GM12891 (cell line): ENCODE data around the gene MRGPRG.

Experiments used
- DNase-seq: peaks from one replicate; pipeline ENCODE4 v3.0.0; 2011; ENCODE audit warnings: low spot score; ENCODE audit not compliant: insufficient read length
- FAIRE-seq: peaks from 2 replicates; lab custom pipeline; 2011; peaks lifted over from hg19 to GRCh38; lab: Jason Lieb, UNC
- PAX5 ChIP-seq: IDR thresholded peaks from 2 replicates; pipeline ENCODE4 v1.6.1; 2011; ENCODE audit warnings: low read length, moderate library complexity, mild to moderate bottlenecking; ENCODE audit not compliant: insufficient read depth, severe bottlenecking
- POLR2A ChIP-seq: IDR thresholded peaks from 2 replicates; pipeline ENCODE4 v1.6.1; 2011; ENCODE audit warnings: low read depth, low read length, control low read depth
- POLR2AphosphoS5 ChIP-seq: IDR thresholded peaks from 2 replicates; pipeline ENCODE4 v1.6.1; 2011; ENCODE audit warnings: low read depth, low read length, control low read depth
- POU2F2 ChIP-seq: IDR thresholded peaks from 2 replicates; pipeline ENCODE4 v1.6.1; 2011; ENCODE audit warnings: low read depth, mild to moderate bottlenecking, control low read depth, low read length, moderate library complexity
- SPI1 ChIP-seq: IDR thresholded peaks from 2 replicates; pipeline ENCODE4 v1.6.1; 2011; ENCODE audit warnings: low read depth, low read length, control low read depth
- TAF1 ChIP-seq: IDR thresholded peaks from 2 replicates; pipeline ENCODE4 v1.6.1; 2011; ENCODE audit warnings: low read depth, low read length, control low read depth

Gene MRGPRG

DNA sequence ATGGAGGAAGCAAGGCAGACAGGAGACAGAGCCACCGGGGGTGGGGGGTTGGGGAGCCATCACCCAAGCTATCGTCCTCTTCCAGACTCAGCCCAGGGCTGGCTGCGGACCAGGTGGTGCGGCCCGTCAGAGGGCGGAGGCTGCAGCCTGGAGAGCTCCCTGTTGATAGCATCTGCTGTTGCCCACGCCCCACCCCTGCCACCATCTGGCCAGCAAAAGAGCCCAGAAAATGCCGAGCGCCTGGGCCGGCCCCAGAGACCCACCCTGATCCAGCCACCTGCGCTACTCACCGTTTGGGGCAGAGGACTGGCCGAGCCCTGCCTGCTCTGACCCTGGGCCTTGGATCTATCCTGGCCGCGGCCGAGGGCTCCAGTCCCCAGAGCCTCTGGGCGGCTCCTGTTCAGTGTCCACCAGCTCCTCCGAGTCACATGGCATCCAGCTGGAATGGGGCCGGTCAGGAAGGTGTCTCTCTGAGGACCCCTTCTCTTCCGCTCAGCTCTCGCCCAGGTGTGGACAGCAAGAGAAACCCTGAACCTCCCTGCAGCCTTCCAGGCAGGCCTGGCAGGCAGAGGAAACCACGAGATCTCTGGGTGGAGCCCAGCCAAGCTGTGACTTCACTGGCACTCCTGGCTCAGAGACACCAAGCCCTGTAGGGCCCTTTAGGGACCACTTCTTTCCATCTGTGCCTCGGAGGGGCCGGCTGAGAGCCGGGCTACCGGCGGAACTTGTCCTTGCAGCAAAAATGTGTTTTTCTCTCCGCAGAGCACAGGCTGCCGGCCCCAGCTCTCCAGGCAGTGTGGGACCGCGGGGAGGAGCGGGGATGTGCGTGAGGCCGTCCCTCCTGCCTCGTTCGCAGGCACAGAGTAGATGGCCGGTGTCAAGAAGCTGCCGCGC lies 13.5 kb upstream of the MRGPRG start, which contains the start of gene MRGPRE:
MRGPRE (minus strand) TSS at position 567 of the 894 bp plus-strand sequence. CDS start 3,618 bp downstream, outside the sequence.
- TF ChIP-seq POLR2A (no peak), PAX5 (no peak), POLR2AphosphoS5 (no peak), POU2F2 (no peak), TAF1 (no peak), SPI1 (no peak)
- no peak for FAIRE-seq
- DNase-seq = no peak

DNA sequence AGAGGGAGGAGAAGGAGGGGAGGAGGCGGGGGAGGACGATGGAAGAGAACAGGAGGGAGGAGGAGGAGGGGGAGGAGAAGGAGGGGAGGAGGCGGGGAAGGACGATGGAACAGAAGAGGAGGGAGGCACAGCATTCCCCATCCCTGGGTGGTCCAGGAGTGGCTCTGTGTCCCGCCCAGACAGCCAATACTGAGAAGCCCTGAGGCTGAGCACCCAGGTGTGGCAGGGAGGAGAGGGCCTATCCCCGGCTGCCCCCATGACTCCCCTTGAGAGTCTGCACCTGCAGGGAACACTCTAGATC lies 12.9 kb upstream of the MRGPRG start:
- FAIRE-seq (no peak), DNase-seq (no peak)
- TF ChIP-seq SPI1 (no peak), POLR2AphosphoS5 (no peak), POU2F2 (no peak), TAF1 (no peak), PAX5 (no peak), POLR2A (no peak)

DNA sequence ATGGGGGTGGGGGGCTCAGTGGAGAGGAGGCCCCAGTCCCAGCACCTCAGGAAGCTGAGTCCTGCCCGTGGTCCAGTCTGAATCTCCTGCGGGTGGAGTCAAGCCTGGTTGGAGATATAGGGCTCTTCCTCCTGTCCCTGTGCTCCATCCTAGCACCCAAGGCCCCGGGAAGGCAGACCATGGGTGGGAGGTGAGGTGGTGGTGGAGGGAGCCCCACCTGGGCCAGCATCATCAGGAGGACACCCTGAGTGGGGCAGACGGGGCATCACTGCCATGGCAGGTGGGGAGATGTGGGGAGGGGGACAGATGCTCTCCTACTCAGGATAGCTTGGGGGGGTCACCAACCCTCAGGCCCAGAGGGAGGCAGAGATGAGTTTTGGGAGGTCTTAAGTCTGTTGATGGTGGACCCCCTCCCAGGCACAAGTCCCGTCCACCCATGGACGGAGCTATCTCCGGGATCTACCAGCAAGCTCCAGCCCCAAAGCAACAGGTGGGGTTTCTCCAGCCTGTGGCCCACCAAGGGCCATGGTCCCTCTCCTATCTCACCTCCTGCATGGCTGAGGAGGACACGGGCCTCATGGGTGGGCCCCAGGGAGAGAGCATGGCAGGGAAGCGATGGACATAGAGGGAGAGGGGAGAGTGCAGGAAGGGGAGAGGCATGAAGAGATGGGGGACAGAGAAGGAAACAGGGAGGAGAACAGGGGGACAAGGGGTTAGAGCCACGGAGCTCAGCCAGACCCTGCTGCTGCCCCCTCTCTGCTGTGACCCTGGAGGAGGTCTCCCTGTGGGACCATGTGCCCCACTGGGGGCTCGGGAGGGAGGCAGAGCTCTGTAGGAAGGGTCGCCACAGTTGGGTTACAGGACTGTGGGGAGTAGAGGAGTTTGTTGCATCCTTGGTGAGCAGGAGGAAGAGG lies 12.3 kb upstream of the MRGPRG start:
- DNase-seq = no peak
- no peak for TF ChIP-seq PAX5
- TF ChIP-seq SPI1 = no peak
- TF ChIP-seq POU2F2 = no peak
- no peak for TF ChIP-seq POLR2AphosphoS5
- no peak for TF ChIP-seq POLR2A
- TF ChIP-seq TAF1 = no peak
- FAIRE-seq = no peak

DNA sequence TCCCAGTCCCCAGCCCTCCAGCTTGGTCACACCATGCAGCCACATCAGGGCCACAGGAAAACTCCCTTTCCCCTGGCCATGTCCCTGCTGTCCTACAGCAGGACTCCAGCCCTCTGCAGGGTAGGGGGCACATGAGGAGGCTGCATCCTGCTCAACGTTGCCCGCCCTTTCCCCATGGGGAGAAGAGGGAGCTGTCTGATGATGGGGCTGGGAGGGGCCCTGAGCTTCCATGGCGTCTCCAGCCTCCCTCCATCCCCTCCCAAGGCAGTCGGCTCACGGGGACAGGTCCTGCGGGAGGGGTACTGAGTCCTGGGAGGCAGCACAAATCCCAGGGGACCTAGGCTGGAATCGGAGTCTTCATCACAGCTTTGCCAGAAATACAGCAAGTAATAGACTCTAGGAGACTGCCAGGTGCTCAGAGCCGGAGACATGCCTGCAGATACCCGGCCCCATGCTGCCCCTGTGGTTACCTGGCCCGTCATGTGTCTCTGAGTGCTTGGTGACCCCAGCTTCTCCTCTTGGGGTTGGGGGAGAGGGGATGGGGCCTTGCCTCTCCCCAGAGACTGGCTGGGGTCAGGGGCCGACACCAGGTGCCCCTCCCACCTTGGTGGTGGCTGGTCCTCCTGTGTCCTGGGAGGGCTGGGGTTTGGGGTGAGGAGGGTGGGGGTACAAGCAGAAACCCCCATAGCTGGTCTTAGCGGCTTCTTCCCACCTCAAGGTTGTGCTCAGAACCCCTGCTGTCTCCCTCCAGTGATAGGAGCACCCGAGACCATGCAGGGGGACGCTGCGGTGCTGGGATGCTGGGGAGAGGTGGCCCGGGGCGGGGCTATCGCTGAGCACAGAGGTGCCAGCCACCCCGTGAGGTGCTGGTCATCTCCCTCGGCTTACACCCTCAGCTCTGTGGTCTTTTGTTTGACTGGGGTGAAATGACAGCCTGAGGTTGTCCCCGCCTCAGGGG lies 11.3 kb upstream of the MRGPRG start:
- TF ChIP-seq POLR2AphosphoS5 (no peak), POLR2A (no peak), TAF1 (no peak), SPI1 (no peak), POU2F2 (no peak), PAX5 (no peak)

DNA sequence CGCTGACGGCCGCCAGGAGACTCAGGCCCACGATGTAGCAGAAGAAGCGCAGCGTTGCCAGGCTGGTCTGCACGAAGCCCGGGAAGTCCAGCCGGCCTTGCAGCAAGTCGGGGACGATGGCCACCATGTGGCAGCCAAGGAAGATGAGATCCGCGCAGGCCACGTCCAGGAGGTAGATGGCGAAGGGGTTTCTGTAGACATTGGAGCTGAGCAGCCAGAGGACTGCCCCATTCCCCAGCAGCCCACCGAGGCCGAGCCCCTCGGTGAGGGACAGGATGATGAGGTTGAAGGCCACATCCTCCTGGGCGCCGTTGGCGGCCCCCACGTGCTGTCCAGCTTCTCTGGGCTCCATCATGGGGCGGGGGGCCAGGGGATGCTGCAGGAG lies 9.8 kb upstream of the MRGPRG start:
- DNase-seq (no peak), FAIRE-seq (no peak)
- TF ChIP-seq POU2F2 (no peak), SPI1 (no peak), PAX5 (no peak), TAF1 (no peak), POLR2A (no peak), POLR2AphosphoS5 (no peak)

More for the DNA sequence above, 11.3 kb upstream of the MRGPRG start:
- DNase-seq (no peak), FAIRE-seq (no peak)

DNA sequence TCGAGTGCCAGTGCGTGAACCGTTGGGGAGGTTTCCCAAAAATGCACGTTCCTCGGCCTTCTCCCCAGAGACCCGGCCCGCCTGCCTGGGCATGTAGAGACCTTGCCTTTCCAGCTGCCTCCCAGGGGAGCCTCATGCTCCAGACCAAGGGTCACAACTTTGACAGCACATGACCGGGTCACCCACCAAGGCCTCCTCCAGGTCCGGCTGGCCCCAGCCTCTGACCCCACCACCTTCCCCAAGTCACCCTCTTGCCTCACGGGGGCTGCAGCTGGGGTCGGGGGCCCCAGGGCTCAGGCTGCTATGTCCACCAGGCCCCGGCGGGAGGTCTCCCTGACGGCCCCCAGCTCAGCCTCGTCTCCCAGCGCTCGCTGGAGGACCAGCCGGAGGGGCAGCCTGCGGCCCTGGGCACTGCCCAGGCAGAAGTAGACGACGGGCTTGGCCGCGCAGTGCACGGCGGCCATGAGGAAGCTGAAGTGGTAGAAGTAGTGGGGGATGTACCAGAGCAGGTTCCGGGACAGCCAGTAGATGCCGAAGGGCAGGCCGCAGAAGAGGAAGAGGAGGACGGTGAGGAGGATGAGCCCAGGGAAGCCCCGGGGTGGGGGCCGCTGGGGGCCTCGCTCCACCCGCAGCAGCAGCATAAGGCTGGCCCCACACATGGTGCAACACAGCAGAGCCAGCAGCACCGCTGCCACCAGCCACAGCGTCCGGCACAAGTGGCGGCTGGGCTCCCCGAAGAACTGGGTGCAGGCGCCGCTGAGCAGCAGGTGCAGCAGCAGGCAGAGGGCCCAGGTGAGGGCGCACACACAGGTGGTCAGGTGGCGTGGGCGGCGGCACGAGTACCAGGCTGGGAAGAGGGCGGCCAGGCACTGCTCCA lies 9.2 kb upstream of the MRGPRG start:
- FAIRE-seq = no peak

DNA sequence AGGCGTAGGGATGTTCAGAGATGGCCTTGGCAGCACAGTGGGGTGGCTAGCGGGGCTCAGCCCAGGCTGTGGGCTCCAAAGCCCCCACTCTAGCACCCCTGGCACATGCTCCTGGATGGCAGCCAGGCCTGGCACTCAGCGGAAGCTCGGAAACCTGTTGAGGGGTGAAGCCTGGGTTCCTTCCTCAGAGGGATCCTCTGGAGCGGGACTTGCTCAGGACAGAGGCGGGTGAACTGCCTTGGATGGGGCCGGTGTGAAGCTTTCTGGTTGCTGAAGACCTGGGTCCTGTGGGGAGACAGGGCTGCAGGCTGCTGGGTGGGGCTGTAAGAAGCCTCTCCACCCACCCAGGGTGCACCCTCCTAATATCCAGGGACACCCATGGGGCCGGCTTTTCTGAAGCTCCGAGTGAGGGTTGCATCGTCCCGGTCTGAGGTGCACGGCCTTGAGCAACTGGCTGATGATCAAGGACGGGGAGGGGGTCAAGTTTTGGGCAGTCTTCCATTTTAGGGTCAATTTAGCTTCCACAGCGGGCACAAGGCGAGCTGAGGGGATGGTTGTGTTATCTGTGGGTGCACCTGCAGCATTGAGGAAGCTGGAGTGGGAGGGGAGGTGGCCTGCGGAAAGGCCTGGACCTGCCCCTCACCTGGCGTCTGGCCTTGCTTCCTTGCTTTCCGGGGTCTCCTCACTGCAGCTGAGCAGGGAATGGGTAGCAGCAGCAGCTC lies 8.4 kb upstream of the MRGPRG start:
- DNase-seq = no peak
- FAIRE-seq = no peak

More for the DNA sequence above, 9.2 kb upstream of the MRGPRG start:
- TF ChIP-seq TAF1 = no peak
- no peak for TF ChIP-seq PAX5
- no peak for TF ChIP-seq SPI1
- no peak for TF ChIP-seq POLR2A
- no peak for TF ChIP-seq POLR2AphosphoS5
- no peak for TF ChIP-seq POU2F2
- DNase-seq = no peak

More for the DNA sequence above, 8.4 kb upstream of the MRGPRG start:
- no peak for TF ChIP-seq TAF1
- no peak for TF ChIP-seq POLR2A
- TF ChIP-seq POU2F2 = no peak
- TF ChIP-seq SPI1 = no peak
- no peak for TF ChIP-seq PAX5
